CD4-positive, alpha-beta T cell treated with Interleukin-15 for 4 hours (primary cell): ENCODE results near the gene SIGLEC15.

Source experiments
- DNase-seq: peaks from one replicate; pipeline ENCODE4 v3.0.0-alpha.2; 2020; ENCODE audit warnings: low spot score

The SIGLEC15 gene

DNA sequence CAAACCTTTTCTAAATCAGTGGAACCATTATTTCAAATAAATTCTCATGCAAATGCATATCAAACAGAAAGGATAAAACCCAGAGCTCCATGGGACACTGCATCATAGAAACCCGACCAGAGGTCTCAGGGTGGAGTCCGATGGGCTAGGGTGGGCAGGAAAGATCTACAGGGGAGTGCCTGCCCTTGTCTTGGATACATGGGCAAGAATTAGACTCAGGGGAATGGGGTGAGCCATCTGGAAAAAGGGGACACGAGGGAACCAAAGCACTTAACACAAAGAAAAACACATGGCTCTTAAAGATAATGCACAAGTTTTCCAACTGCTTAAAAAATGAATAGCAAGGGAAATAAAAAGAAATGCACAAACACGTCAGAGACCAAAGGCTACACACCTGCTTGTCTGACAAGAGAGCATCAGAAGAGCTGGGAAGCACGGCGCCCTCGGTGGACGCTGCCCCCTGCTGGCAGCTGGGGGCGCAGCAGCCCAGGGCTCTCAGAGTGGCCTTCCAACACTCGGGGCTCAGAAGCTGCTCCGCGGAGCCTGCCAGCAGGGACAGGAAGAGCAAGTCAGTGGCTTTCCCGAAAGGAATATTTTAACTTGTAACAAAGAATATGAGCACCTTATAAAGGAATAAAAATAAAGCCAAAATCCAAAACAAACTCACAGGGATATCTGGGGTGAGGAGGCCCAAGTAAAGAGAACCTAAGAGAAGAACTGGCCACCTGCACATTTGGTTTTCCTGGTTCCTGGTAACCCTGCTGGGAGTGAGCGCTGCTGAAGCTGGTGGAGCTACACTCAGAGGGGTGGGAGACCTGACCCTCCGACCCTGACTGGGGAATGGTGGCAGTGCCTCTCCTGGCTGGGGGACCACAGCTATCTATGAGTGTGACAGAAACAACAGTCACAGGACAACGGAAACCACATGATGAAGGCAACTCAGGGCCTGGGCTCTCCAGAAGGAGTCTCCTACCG lies 54.5 kb downstream of the SIGLEC15 start:
- DNase-seq = peak; percentile 72

- DNase-seq = no peak
Measured at GRCh38 chr18:45880876-45881558, 55.5 kb downstream of the SIGLEC15 start.

- no peak for DNase-seq
Measured at GRCh38 chr18:45887585-45887984, 62.1 kb downstream of the SIGLEC15 start.

GRCh38 chr18:45889419-45890064 lies 64.1 kb downstream of the SIGLEC15 start:
- no peak for DNase-seq

GRCh38 chr18:45890606-45891005 lies 65.1 kb downstream of the SIGLEC15 start:
- DNase-seq = no peak

- DNase-seq = no peak
Measured at GRCh38 chr18:45891806-45892205, 66.3 kb downstream of the SIGLEC15 start.
